Measurements from ENCODE around the gene C1S.

DNA sequence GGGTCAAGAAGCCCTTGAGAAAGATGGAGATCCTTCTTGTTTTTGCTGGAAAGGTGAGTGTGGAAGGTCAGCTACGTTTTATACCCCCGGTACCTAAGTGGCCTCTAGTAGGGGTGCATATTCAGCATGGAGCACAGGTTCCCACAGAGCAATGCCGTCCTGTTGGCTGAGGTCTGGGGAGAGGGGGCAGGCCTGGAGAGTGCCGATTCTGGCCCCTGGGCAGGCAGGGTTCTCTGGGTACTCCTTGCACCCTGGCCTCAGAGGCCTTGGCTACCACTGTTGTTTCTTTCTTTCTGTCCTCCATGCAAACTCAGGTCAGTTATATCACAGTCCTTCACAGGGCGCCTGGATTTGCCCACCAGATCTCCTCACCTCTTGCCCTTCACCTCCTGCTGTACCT, 59.6 kb downstream of the C1S start:
- TF ChIP-seq, protein P1, sequence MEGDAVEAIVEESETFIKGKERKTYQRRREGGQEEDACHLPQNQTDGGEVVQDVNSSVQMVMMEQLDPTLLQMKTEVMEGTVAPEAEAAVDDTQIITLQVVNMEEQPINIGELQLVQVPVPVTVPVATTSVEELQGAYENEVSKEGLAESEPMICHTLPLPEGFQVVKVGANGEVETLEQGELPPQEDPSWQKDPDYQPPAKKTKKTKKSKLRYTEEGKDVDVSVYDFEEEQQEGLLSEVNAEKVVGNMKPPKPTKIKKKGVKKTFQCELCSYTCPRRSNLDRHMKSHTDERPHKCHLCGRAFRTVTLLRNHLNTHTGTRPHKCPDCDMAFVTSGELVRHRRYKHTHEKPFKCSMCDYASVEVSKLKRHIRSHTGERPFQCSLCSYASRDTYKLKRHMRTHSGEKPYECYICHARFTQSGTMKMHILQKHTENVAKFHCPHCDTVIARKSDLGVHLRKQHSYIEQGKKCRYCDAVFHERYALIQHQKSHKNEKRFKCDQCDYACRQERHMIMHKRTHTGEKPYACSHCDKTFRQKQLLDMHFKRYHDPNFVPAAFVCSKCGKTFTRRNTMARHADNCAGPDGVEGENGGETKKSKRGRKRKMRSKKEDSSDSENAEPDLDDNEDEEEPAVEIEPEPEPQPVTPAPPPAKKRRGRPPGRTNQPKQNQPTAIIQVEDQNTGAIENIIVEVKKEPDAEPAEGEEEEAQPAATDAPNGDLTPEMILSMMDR (IDR thresholded peaks at IDR 0.05) = no peak
- no peak for TF ChIP-seq ZFX (IDR thresholded peaks at IDR 0.05; ENCODE audit: borderline replicate concordance)

All from 22Rv1 (cell line).